Lower leg skin (tissue), 3 donors: ENCODE results near the gene CDC14A.

Experiments used
- POLR2A ChIP-seq, 2 donors: fragments of 450-650 bp; IDR thresholded peaks; one replicate each; pipeline ENCODE4 v1.6.1; 2016 to 2017; ENCODE audit warnings: antibody characterized with exemption in 2 of 2, mild to moderate bottlenecking in 1 of 2, moderate library complexity in 1 of 2
- TF ChIP-seq, protein P1 (sequence below), 3 donors: fragments of 450-650 bp; IDR thresholded peaks; one replicate each; pipeline ENCODE4 v1.5.1; 2016; ENCODE audit warnings: antibody characterized with exemption in 3 of 3, mild to moderate bottlenecking in 3 of 3, moderate library complexity in 2 of 3

DNA sequence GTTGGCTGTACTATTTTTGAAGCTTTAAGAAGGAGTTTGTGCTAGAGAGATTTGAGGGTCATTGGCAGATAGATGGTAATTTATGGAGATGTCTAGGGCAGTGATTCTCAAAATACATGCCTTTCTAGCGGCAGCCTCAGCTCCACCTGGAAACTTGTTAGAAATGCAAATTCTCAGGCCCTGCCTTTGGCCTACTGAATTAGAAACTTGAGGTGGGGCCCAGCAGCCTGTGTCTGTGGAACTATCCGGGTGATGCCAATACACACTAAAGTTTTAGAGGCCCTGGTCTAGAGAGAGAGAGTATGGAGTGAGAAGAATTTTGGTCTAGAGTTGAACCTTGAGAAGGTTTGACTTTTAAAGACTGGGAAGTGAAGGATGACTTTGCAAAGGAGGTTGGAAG lies 82.5 kb downstream of the CDC14A start:
- TF ChIP-seq, protein P1, sequence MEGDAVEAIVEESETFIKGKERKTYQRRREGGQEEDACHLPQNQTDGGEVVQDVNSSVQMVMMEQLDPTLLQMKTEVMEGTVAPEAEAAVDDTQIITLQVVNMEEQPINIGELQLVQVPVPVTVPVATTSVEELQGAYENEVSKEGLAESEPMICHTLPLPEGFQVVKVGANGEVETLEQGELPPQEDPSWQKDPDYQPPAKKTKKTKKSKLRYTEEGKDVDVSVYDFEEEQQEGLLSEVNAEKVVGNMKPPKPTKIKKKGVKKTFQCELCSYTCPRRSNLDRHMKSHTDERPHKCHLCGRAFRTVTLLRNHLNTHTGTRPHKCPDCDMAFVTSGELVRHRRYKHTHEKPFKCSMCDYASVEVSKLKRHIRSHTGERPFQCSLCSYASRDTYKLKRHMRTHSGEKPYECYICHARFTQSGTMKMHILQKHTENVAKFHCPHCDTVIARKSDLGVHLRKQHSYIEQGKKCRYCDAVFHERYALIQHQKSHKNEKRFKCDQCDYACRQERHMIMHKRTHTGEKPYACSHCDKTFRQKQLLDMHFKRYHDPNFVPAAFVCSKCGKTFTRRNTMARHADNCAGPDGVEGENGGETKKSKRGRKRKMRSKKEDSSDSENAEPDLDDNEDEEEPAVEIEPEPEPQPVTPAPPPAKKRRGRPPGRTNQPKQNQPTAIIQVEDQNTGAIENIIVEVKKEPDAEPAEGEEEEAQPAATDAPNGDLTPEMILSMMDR (IDR thresholded peaks at IDR 0.05), result no peak
- TF ChIP-seq POLR2A (IDR thresholded peaks at IDR 0.05), result no peak
